Fibroblast of lung (primary cell): Measurements from ENCODE around the gene NCAM2.

Source experiments
- CTCF ChIP-seq, 2 donors: IDR thresholded peaks in 1 of 2; conservative IDR thresholded peaks in 1 of 2; 1 replicate in 1 of 2; 2 replicates in 1 of 2; pipeline ENCODE4 v1.5.1; 2011 to 2012; ENCODE audit warnings: low read length in 2 of 2, control low read depth in 1 of 2, inconsistent platforms in 1 of 2, low read depth in 1 of 2, mild to moderate bottlenecking in 1 of 2
- EZH2 ChIP-seq: IDR thresholded peaks from 2 replicates; pipeline ENCODE4 v1.5.1; 2012; ENCODE audit warnings: low read length, control low read depth, mild to moderate bottlenecking; ENCODE audit errors: missing control alignments

GRCh38 chr21:21064353-21064752 lies 66.1 kb downstream of the NCAM2 start:
- TF ChIP-seq CTCF (conservative IDR thresholded peaks at IDR 0.05 in 1 of 2, IDR thresholded peaks at IDR 0.05 in 1 of 2; ENCODE audit: low read depth in 1 of 2, low read length in 2 of 2) (no peak), EZH2 (no peak)
